ENCODE results near the gene RAMACL. TPM values are rescaled to one million over a fixed set of nuclear protein-coding genes. Genes with fewer than 3 reads are reported as not detected.

Gene RAMACL
- total and polyA plus RNA-seq, 2 of the 13 experiments (the other 11 are each of a cell fraction or from before 2014, with no cell fraction given), result 0.09 to 0.29 TPM

- WGBS (ENCODE audit: low lambda C conversion rate), result 44% methylated on average over 20 of the region's 22 CpGs
- no peak for TF ChIP-seq GABPB1 (CRISPR knock-in tag; IDR thresholded peaks at IDR 0.05)
- TF ChIP-seq ZMYM4 (CRISPR knock-in tag; IDR thresholded peaks at IDR 0.05), result no peak
- no peak for TF ChIP-seq ZNF570 (CRISPR knock-in tag; IDR thresholded peaks at IDR 0.05; ENCODE audit: borderline replicate concordance)
- TF ChIP-seq ZNF407 (CRISPR knock-in tag; IDR thresholded peaks at IDR 0.05; ENCODE audit: not compliant biosample characterization), result no peak
- TF ChIP-seq MED1 (CRISPR knock-in tag; IDR thresholded peaks at IDR 0.05), result no peak
- no peak for TF ChIP-seq KDM3A (CRISPR knock-in tag; IDR thresholded peaks at IDR 0.05; ENCODE audit: low read depth)
- TF ChIP-seq ZIK1 (CRISPR knock-in tag; IDR thresholded peaks at IDR 0.05; ENCODE audit: borderline replicate concordance, low read depth), result no peak
- no peak for TF ChIP-seq NRL (CRISPR knock-in tag; IDR thresholded peaks at IDR 0.05; ENCODE audit: borderline replicate concordance)
- no peak for TF ChIP-seq ZBTB7A (CRISPR knock-in tag; IDR thresholded peaks at IDR 0.05)
- no peak for TF ChIP-seq HOXA9 (CRISPR knock-in tag; IDR thresholded peaks at IDR 0.05; ENCODE audit: borderline replicate concordance)
- no peak for TF ChIP-seq PBX2 (CRISPR knock-in tag; IDR thresholded peaks at IDR 0.05)
- TF ChIP-seq, protein P1, sequence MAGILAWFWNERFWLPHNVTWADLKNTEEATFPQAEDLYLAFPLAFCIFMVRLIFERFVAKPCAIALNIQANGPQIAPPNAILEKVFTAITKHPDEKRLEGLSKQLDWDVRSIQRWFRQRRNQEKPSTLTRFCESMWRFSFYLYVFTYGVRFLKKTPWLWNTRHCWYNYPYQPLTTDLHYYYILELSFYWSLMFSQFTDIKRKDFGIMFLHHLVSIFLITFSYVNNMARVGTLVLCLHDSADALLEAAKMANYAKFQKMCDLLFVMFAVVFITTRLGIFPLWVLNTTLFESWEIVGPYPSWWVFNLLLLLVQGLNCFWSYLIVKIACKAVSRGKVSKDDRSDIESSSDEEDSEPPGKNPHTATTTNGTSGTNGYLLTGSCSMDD (CRISPR knock-in tag; IDR thresholded peaks at IDR 0.05), result no peak
- no peak for TF ChIP-seq ZNF616 (CRISPR knock-in tag; IDR thresholded peaks at IDR 0.05; ENCODE audit: low read depth)
Observed at GRCh38 chr6:166616261-166617238, 30.1 kb upstream of the RAMACL start.

More at GRCh38 chr6:166616261-166617238, 30.1 kb upstream of the RAMACL start:
- H3K4me1 ChIP-seq (ENCODE audit: insufficient read depth, low read length), result no peaks in the 10 kb centered on the region
- H3K4me2 ChIP-seq (ENCODE audit: low read depth, low read length), result no peak overlapping the region
- intact Hi-C loops (cut with micrococcal nuclease; ENCODE audit: unreplicated experiment), result no loop called here
- no peak overlapping the region for H3K27ac ChIP-seq (ENCODE audit: extremely low read length, insufficient read depth, low read length)
- H3K9me3 ChIP-seq (ENCODE audit: low read length), result no peaks in the 10 kb centered on the region
- H3K27me3 ChIP-seq (ENCODE audit: control insufficient read depth in 1 of 2, insufficient read depth in 2 of 2, low read length in 2 of 2), result peaks cover 8 to 91% of the 10 kb centered on the region in 2 experiments
- FAIRE-seq (no peak), ATAC-seq (no peak), DNase-seq (ENCODE audit: low spot score) (no peak)
- in situ Hi-C loops (cut with HindIII; ENCODE audit: extremely low pct_ligation_motif_present, low pct_unique_long_range_greater_than_20kb), result no loop called here
- no TSS peak for BruUV-seq (replicated peaks)
- no peaks in the 10 kb centered on the region for H3K79me2 ChIP-seq (ENCODE audit: insufficient read depth, low read length)
- H3K9ac ChIP-seq (ENCODE audit: insufficient read depth, low read depth, low read length), result no peak overlapping the region
- no peak overlapping the region for H3K4me3 ChIP-seq (replicated peaks in 1 of 3; ENCODE audit: insufficient read depth in 1 of 3, low read depth in 2 of 3, low read length in 3 of 3)
- ChIA-PET CTCF (ENCODE audit: low intra/inter-chr PET ratio, low total read pairs) (no interaction called here), POLR2A (no interaction called here)
- no peak overlapping the region for H2AFZ ChIP-seq (ENCODE audit: low read length)
- H4K20me1 ChIP-seq (ENCODE audit: insufficient read depth, low read length), result no peaks in the 10 kb centered on the region; the same call in 1 of the 2 replicates
- H3K36me3 ChIP-seq (replicated peaks in 1 of 2; ENCODE audit: control insufficient read depth in 1 of 2, insufficient read depth in 2 of 2, low read length in 2 of 2), result no peaks in the 10 kb centered on the region

Measured in HepG2 (cell line).